ENCODE measurements around the gene PJA2. TPM values are rescaled to one million over a fixed set of nuclear protein-coding genes. Genes with fewer than 3 reads are reported as not detected.
A peak's percentile ranks its signal among the peaks of the same experiment; 100 is the strongest.

The PJA2 gene
- total RNA-seq, 1 donor: 101 TPM

DNA sequence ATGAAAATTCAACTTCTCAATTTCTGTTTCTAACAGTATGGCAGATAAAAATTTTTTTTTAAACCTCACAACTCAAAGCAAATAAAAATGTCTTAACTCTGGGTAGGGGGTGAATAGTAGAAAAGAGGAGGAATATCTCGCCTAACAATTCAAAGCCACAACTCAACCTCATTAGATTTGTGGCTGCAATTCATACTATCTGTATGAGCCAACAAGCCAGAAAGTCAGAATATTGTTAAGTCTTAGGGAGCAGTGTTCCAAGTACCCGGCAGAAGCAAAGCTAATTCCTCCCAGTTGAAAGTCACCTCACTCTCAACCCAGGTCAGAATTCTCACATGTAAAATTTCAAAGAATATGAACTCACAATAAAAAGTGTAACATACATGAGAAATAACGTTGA, 15.0 kb downstream of the PJA2 start:
- DNase-seq (ENCODE audit: insufficient read length, low spot score, missing footprints): no peak
- Histone ChIP-seq H3K4me3 (ENCODE audit: insufficient read depth, low read length) (no peak overlapping the region), H3K36me3 (ENCODE audit: insufficient read depth, low read length) (peaks cover 3% of the 10 kb centered on the region), H3K9me3 (ENCODE audit: low read depth, low read length) (no peaks in the 10 kb centered on the region), H3K79me2 (ENCODE audit: insufficient read depth, low read length) (peaks cover 98% of the 10 kb centered on the region), H3K27me3 (ENCODE audit: insufficient read depth, low read length) (no peaks in the 10 kb centered on the region), H3K4me1 (ENCODE audit: insufficient read depth, low read length) (peaks cover 7% of the 10 kb centered on the region), H3K4me2 (ENCODE audit: insufficient read depth, low read length) (no peak overlapping the region), H4K20me1 (ENCODE audit: insufficient read depth, low read length) (peaks cover 54% of the 10 kb centered on the region), H3K27ac (ENCODE audit: low read depth, low read length) (no peak overlapping the region), H2AFZ (ENCODE audit: low read length) (no peak overlapping the region)
- TF ChIP-seq, protein P1, sequence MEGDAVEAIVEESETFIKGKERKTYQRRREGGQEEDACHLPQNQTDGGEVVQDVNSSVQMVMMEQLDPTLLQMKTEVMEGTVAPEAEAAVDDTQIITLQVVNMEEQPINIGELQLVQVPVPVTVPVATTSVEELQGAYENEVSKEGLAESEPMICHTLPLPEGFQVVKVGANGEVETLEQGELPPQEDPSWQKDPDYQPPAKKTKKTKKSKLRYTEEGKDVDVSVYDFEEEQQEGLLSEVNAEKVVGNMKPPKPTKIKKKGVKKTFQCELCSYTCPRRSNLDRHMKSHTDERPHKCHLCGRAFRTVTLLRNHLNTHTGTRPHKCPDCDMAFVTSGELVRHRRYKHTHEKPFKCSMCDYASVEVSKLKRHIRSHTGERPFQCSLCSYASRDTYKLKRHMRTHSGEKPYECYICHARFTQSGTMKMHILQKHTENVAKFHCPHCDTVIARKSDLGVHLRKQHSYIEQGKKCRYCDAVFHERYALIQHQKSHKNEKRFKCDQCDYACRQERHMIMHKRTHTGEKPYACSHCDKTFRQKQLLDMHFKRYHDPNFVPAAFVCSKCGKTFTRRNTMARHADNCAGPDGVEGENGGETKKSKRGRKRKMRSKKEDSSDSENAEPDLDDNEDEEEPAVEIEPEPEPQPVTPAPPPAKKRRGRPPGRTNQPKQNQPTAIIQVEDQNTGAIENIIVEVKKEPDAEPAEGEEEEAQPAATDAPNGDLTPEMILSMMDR (IDR thresholded peaks at IDR 0.05; ENCODE audit: extremely low read depth, low read depth, low read length): no peak

DNA sequence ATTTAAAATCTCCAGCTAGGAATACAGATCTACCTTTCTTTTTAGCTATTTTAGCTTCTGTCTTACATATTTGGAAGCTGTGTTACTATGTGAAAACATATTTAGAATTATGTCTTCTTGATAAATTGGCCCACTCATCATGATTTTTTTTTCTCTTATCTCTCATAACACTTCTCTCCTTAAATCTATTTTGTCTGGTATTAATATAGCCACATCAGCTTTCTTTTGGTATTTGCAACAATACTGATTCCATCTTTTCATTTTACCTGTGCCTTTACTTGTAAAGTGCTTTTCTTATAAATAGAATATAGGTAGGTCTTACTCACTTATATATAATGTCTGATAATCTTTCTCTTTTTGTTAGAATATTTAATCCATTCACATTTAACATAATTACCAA, 19.6 kb downstream of the PJA2 start:
- Histone ChIP-seq H2AFZ (ENCODE audit: low read length) (no peak overlapping the region), H3K36me3 (ENCODE audit: insufficient read depth, low read length) (peaks cover 7% of the 10 kb centered on the region), H3K9me3 (ENCODE audit: low read depth, low read length) (no peaks in the 10 kb centered on the region), H3K27me3 (ENCODE audit: insufficient read depth, low read length) (no peaks in the 10 kb centered on the region), H4K20me1 (ENCODE audit: insufficient read depth, low read length) (peaks cover 69% of the 10 kb centered on the region), H3K4me3 (ENCODE audit: insufficient read depth, low read length) (no peak overlapping the region), H3K4me2 (ENCODE audit: insufficient read depth, low read length) (no peak overlapping the region), H3K27ac (ENCODE audit: low read depth, low read length) (no peak overlapping the region), H3K4me1 (ENCODE audit: insufficient read depth, low read length) (peaks cover 20% of the 10 kb centered on the region), H3K79me2 (ENCODE audit: insufficient read depth, low read length) (peaks cover 100% of the 10 kb centered on the region)
- DNase-seq (ENCODE audit: insufficient read length, low spot score, missing footprints): no peak
- TF ChIP-seq, protein P1 (IDR thresholded peaks at IDR 0.05; ENCODE audit: extremely low read depth, low read depth, low read length): no peak

DNA sequence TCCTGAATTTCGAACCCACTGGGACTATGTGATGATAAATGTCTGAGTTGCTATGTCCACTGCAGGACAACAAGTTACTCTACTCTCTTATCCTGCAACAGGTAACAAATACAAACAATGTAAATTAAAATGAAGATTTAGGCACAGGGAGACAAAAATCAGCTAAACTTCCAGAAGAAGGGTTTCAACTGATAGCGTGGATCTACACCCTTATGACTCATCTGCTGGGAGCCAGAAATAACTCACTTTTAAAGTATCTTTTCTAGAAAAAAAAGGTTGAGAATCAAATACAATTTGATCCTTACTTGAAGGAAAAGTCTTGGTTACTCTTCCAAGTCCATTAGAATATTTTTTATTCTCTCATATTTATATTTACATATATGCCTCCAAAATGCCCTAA, 21.4 kb downstream of the PJA2 start:
- Histone ChIP-seq H2AFZ (ENCODE audit: low read length) (no peak overlapping the region), H3K27me3 (ENCODE audit: insufficient read depth, low read length) (no peaks in the 10 kb centered on the region), H3K79me2 (ENCODE audit: insufficient read depth, low read length) (peaks cover 100% of the 10 kb centered on the region), H3K27ac (ENCODE audit: low read depth, low read length) (no peak overlapping the region), H3K9me3 (ENCODE audit: low read depth, low read length) (no peaks in the 10 kb centered on the region), H4K20me1 (ENCODE audit: insufficient read depth, low read length) (peaks cover 59% of the 10 kb centered on the region), H3K4me3 (ENCODE audit: insufficient read depth, low read length) (no peak overlapping the region), H3K36me3 (ENCODE audit: insufficient read depth, low read length) (peaks cover 7% of the 10 kb centered on the region), H3K4me1 (ENCODE audit: insufficient read depth, low read length) (peaks cover 20% of the 10 kb centered on the region), H3K4me2 (ENCODE audit: insufficient read depth, low read length) (peak overlapping the region; percentile 11)
- TF ChIP-seq, protein P1 (IDR thresholded peaks at IDR 0.05; ENCODE audit: extremely low read depth, low read depth, low read length): no peak
- DNase-seq (ENCODE audit: insufficient read length, low spot score, missing footprints): no peak

DNA sequence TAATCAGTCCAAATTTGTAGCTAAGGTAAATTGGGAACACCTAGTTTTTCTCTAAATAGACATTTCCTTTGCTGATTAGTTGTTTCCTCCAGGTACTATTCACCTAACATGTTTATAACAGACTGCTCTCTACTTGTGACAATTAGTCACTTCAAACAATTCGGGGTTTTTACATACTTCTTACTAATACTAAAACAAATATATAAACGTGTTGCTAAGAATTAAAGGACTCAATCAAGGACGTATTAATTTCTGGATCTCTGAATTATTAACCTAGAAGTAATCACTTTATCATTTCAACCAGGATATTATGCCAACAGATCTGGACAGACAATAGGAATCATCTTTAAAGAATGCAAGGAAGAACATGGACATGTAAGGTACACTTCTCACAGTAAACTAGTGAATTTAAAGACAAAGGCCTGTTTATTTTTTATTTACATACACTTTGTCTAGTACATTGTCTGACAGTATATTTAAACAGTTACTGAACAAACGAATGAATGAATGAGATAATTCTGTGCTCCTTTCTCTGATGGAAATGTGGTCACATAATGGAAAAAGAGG, 22.3 kb downstream of the PJA2 start:
- H3K4me2 ChIP-seq (ENCODE audit: insufficient read depth, low read length): no peak overlapping the region
- TF ChIP-seq, protein P1 (IDR thresholded peaks at IDR 0.05; ENCODE audit: extremely low read depth, low read depth, low read length): no peak
- H3K27me3 ChIP-seq (ENCODE audit: insufficient read depth, low read length): no peaks in the 10 kb centered on the region
- no peaks in the 10 kb centered on the region for H3K9me3 ChIP-seq (ENCODE audit: low read depth, low read length)
- H2AFZ ChIP-seq (ENCODE audit: low read length): no peak overlapping the region
- H3K4me1 ChIP-seq (ENCODE audit: insufficient read depth, low read length): peaks cover 20% of the 10 kb centered on the region
- no peak overlapping the region for H3K27ac ChIP-seq (ENCODE audit: low read depth, low read length)
- H4K20me1 ChIP-seq (ENCODE audit: insufficient read depth, low read length): peaks cover 51% of the 10 kb centered on the region
- peaks cover 7% of the 10 kb centered on the region for H3K36me3 ChIP-seq (ENCODE audit: insufficient read depth, low read length)
- H3K4me3 ChIP-seq (ENCODE audit: insufficient read depth, low read length): no peak overlapping the region
- H3K79me2 ChIP-seq (ENCODE audit: insufficient read depth, low read length): peaks cover 97% of the 10 kb centered on the region
- DNase-seq (ENCODE audit: insufficient read length, low spot score, missing footprints): no peak
